ENCODE measurements around the gene TPRN.

DNA sequence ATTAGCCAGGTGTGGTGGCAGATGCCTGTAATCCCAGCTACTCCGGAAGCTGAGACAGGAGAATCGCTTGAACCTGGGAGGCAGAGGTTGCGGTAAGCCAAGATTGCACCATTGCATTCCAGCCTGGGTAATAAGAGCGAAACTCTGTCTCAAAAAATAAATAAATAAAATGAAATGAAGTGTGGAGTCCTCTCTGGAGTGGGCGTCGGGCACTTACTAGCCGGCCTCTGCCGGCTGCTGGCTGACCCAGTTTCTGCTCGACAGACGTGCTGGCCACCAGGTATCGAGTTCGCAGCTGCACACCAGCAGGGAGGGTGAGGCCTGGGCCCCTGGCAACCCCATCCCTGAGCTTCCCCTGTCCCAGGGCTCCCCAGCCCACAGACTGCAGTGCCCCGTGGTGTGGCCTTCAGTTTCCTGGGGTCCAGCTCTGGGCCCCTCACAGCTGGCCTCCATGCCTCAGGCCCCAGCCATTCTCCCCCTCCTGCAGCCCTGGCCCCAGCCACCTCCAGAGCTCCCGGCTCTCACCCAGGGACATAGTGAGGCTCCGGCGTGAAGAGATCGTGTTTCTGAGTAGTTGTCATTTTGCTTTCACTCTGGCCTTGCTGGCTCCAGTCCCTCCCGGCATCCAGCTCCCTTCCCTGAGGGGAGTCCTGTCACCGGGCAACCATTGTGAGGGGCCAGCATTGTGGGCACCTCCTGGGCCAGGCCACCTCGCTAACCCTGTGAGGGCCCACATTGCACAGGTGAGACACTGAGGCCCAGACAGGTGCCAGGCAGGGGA is 46.8 kb upstream of the TPRN start:
- TF ChIP-seq, protein P1, sequence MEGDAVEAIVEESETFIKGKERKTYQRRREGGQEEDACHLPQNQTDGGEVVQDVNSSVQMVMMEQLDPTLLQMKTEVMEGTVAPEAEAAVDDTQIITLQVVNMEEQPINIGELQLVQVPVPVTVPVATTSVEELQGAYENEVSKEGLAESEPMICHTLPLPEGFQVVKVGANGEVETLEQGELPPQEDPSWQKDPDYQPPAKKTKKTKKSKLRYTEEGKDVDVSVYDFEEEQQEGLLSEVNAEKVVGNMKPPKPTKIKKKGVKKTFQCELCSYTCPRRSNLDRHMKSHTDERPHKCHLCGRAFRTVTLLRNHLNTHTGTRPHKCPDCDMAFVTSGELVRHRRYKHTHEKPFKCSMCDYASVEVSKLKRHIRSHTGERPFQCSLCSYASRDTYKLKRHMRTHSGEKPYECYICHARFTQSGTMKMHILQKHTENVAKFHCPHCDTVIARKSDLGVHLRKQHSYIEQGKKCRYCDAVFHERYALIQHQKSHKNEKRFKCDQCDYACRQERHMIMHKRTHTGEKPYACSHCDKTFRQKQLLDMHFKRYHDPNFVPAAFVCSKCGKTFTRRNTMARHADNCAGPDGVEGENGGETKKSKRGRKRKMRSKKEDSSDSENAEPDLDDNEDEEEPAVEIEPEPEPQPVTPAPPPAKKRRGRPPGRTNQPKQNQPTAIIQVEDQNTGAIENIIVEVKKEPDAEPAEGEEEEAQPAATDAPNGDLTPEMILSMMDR (IDR thresholded peaks at IDR 0.05), result no peak
- no peak for TF ChIP-seq ZFX (IDR thresholded peaks at IDR 0.05; ENCODE audit: borderline replicate concordance)

All from 22Rv1 (cell line).